CD8-positive, alpha-beta memory T cell (primary cell): ENCODE results near the gene MYO1D. TPM values are rescaled to one million over a fixed set of nuclear protein-coding genes. Genes with fewer than 3 reads are reported as not detected.
"Not testable (repeated sequence)": the region's sequence is repeated elsewhere in the genome, so short reads cannot be mapped to it uniquely, and the experiment has no call there.

Experiments
- CTCF ChIA-PET: fragments of 350-600 bp; sonication (Branson Sonifier 250); formaldehyde crosslinking; loops from one replicate; lab custom pipeline; 2021; ENCODE audit warnings: antibody characterized with exemption; lab: Charles Lee
- POLR2A ChIA-PET: fragments of 350-600 bp; sonication (Branson Sonifier 250); formaldehyde crosslinking; loops from one replicate; lab custom pipeline; 2021; ENCODE audit warnings: antibody characterized with exemption; lab: Charles Lee
- DNase-seq, 5 donors: peaks; one replicate each; pipeline versions ENCODE4 v3.0.0 to v3.0.0-alpha.2; 2020 to 2022; ENCODE audit warnings: mixed read lengths in 1 of 5
- H3K27ac ChIP-seq: one replicate; pipeline ENCODE4 v1.7.0; 2013; ENCODE audit warnings: low read depth, mild to moderate bottlenecking, low read length, moderate library complexity
- H3K27me3 ChIP-seq: 2 replicates; pipeline ENCODE4 v1.7.0; 2013; ENCODE audit warnings: low read length, mild to moderate bottlenecking; ENCODE audit not compliant: insufficient read depth, poor library complexity, severe bottlenecking
- H3K36me3 ChIP-seq: 2 replicates; pipeline ENCODE4 v1.7.0; 2013; ENCODE audit warnings: mild to moderate bottlenecking, low read length, moderate library complexity; ENCODE audit not compliant: insufficient read depth
- H3K4me1 ChIP-seq: 2 replicates; pipeline ENCODE4 v1.7.0; 2013; ENCODE audit warnings: mild to moderate bottlenecking, low read length, moderate library complexity; ENCODE audit not compliant: insufficient read depth
- H3K4me3 ChIP-seq: 2 replicates; pipeline ENCODE4 v1.7.0; 2013; ENCODE audit warnings: mild to moderate bottlenecking, low read length
- H3K9me3 ChIP-seq: 2 replicates; pipeline ENCODE4 v1.7.0; 2013; ENCODE audit warnings: mild to moderate bottlenecking, low read length
- H3K27ac Mint-ChIP-seq, 8 donors: one replicate each; pipeline ENCODE4 v1.8.0; 2020 to 2021; ENCODE audit warnings: mixed read lengths in 8 of 8, mild to moderate bottlenecking in 6 of 8, inconsistent platforms in 3 of 8, moderate library complexity in 3 of 8
- H3K27me3 Mint-ChIP-seq, 2 donors: one replicate each; pipeline ENCODE4 v1.8.0; 2020 to 2021; ENCODE audit warnings: mixed read lengths in 2 of 2, mild to moderate bottlenecking in 1 of 2, moderate library complexity in 1 of 2
- H3K36me3 Mint-ChIP-seq, 3 donors: one replicate each; pipeline ENCODE4 v1.8.0; 2020 to 2021; ENCODE audit warnings: mixed read lengths in 3 of 3, inconsistent platforms in 1 of 3, mild to moderate bottlenecking in 1 of 3
- H3K4me1 Mint-ChIP-seq, 3 donors: one replicate each; pipeline ENCODE4 v1.8.0; 2020 to 2021; ENCODE audit warnings: mixed read lengths in 3 of 3, inconsistent platforms in 1 of 3, mild to moderate bottlenecking in 1 of 3
- H3K4me3 Mint-ChIP-seq, 7 donors: one replicate each; pipeline ENCODE4 v1.8.0; 2020 to 2021; ENCODE audit warnings: mixed read lengths in 7 of 7, mild to moderate bottlenecking in 6 of 7, moderate library complexity in 4 of 7, inconsistent platforms in 2 of 7
- H3K9me3 Mint-ChIP-seq, 5 donors: one replicate each; pipeline ENCODE4 v1.8.0; 2020 to 2022; ENCODE audit warnings: mixed read lengths in 5 of 5, mild to moderate bottlenecking in 3 of 5, moderate library complexity in 2 of 5, inconsistent platforms in 1 of 5
- polyA plus RNA-seq: library from polyadenylated mRNA; unstranded; fragments of 300-500 nt; fragmentation: Illumina TruSeq; gene quantifications from one replicate; pipeline ENCODE4 v1.2.3, GENCODE V29; 2021
- total RNA-seq, 2 experiments: library from RNA; stranded (reverse); gene quantifications; one replicate each; pipeline ENCODE4 v1.2.3, GENCODE V29; 2021

The MYO1D gene
- total and polyA plus RNA-seq, 3 experiments from 2014 or later, result 9.0 to 15.8 (median 11.5) TPM

DNA sequence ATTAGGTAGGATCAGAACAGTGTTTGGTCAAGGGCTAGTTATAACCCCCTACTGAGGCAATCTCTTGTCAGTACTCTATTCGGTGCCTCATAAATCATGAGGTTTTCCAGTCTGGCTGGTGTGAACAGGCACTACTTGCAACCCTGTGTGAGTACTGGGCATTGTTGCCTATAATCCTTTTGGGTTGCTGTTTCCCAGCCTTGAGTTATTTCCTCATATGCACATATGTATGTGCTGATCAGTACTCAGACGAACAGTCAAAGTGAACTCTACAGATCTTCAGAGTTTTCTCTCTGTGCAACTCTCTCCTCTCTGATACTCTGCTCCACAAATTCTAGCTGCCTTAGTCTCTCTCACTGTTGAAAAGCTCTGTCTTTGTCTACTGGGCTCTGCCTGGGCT lies 225.8 kb downstream of the MYO1D start:
- Mint-ChIP-seq H3K27me3 (peaks cover 0 to 4% of the 10 kb centered on the region in 2 donors), H3K4me3 (no peak overlapping the region), H3K36me3 (peaks cover 25 to 49% (median 49%) of the 10 kb centered on the region in 3 donors), H3K27ac (no peak overlapping the region), H3K4me1 (no peaks in the 10 kb centered on the region), H3K9me3 (peaks cover 14 to 20% (median 15%) of the 10 kb centered on the region in 5 donors)
- H3K27me3 ChIP-seq, result no peaks in the 10 kb centered on the region
- POLR2A ChIA-PET, result no interaction called here
- DNase-seq, result no peak
- H3K4me1 ChIP-seq, result no peaks in the 10 kb centered on the region
- H3K9me3 ChIP-seq, result no peaks in the 10 kb centered on the region
- H3K27ac ChIP-seq, result no peak overlapping the region
- no peaks in the 10 kb centered on the region for H3K36me3 ChIP-seq
- H3K4me3 ChIP-seq, result no peak overlapping the region
- CTCF ChIA-PET, result interaction anchor here (2.4 kb wide), 1 partner anchor 8 kb away, joined by 6 read pairs; no protein-coding TSS in a partner anchor

DNA sequence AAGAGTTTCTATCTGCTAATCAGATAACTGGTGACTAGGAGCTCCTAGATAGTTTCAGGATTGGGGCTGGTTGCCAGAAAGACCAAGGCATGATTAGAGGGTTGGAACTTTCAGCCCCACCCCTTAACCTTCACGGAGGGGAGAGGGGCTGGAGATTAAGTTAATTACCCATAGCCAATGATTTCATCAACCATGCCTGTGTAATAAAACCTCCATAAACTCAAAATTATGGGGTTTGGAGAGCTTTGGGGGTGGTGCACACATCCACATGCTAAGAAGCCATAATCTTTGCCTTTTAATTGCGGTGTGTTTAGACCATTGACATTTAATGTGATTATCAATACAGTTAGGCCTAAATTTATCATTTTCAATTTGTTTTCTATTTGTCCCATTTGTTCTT lies 228.5 kb downstream of the MYO1D start:
- ChIA-PET CTCF (interaction anchor here (2.4 kb wide), 1 partner anchor 11 kb away, joined by 6 read pairs; no protein-coding TSS in a partner anchor), POLR2A (no interaction called here)
- no peaks in the 10 kb centered on the region for H3K36me3 ChIP-seq
- H3K9me3 ChIP-seq, result no peaks in the 10 kb centered on the region
- no peak for DNase-seq
- peaks cover 0 to 3% of the 10 kb centered on the region in 2 donors for H3K27me3 Mint-ChIP-seq
- no peak overlapping the region for H3K27ac ChIP-seq
- H3K4me3 ChIP-seq, result no peak overlapping the region
- peaks cover 14 to 20% (median 15%) of the 10 kb centered on the region in 5 donors for H3K9me3 Mint-ChIP-seq
- H3K4me1 ChIP-seq, result no peaks in the 10 kb centered on the region
- H3K27me3 ChIP-seq, result no peaks in the 10 kb centered on the region
- H3K4me1 Mint-ChIP-seq, result no peaks in the 10 kb centered on the region
- no peak overlapping the region for H3K4me3 Mint-ChIP-seq
- no peak overlapping the region for H3K27ac Mint-ChIP-seq
- peaks cover 25 to 32% (median 30%) of the 10 kb centered on the region in 3 donors for H3K36me3 Mint-ChIP-seq

DNA sequence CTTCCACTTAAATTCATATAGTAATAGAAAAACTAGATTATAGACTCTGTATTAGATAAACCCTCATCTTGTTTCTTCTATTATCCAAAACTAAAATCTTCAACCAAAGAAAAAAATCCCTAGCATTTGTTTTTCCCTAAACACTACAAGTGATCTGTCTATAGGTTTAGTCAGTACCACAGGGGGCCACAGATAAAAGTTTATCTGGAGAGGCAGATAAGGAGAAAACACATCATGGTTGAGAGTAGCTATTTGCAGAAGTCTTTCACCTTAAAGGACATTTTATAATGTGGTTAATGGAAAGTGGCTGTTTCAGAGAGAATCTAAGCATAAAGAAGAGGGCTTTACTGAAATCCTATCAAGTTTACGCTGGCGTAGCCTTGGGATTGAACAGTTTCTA lies 230.0 kb downstream of the MYO1D start:
- H3K27me3 Mint-ChIP-seq, result peaks cover 0 to 4% of the 10 kb centered on the region in 2 donors
- ChIA-PET POLR2A (no interaction called here), CTCF (interaction anchor here (0.6 kb wide), 1 partner anchor 88 kb away, joined by 3 read pairs; no protein-coding TSS in a partner anchor)
- no peaks in the 10 kb centered on the region for H3K9me3 ChIP-seq
- no peak overlapping the region for H3K27ac ChIP-seq
- no peaks in the 10 kb centered on the region for H3K27me3 ChIP-seq
- H3K27ac Mint-ChIP-seq, result no peak overlapping the region
- DNase-seq, result no peak
- no peaks in the 10 kb centered on the region for H3K4me1 Mint-ChIP-seq
- H3K36me3 ChIP-seq, result no peaks in the 10 kb centered on the region
- H3K4me3 ChIP-seq, result no peak overlapping the region
- peaks cover 22 to 27% (median 25%) of the 10 kb centered on the region in 3 donors for H3K36me3 Mint-ChIP-seq
- H3K9me3 Mint-ChIP-seq, result peaks cover 14 to 18% (median 17%) of the 10 kb centered on the region in 5 donors
- H3K4me1 ChIP-seq, result no peaks in the 10 kb centered on the region
- H3K4me3 Mint-ChIP-seq, result no peak overlapping the region

DNA sequence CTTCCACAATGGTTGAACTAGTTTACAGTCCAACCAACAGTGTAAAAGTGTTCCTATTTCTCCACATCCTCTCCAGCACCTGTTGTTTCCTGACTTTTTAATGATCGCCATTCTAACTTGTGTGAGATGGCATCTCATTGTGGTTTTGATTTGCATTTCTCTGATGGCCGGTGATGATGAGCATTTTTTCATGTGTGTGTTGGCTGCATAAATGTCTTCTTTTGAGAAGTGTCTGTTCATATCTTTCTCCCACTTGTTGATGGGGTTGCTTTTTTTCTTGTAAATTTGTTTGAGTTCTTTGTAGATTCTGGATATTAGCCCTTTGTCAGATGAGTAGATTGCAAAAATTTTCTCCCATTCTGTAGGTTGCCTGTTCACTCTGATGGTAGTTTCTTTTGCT lies 235.4 kb downstream of the MYO1D start:
- not testable (repeated sequence) for H3K27me3 ChIP-seq, H3K27me3 Mint-ChIP-seq

DNA sequence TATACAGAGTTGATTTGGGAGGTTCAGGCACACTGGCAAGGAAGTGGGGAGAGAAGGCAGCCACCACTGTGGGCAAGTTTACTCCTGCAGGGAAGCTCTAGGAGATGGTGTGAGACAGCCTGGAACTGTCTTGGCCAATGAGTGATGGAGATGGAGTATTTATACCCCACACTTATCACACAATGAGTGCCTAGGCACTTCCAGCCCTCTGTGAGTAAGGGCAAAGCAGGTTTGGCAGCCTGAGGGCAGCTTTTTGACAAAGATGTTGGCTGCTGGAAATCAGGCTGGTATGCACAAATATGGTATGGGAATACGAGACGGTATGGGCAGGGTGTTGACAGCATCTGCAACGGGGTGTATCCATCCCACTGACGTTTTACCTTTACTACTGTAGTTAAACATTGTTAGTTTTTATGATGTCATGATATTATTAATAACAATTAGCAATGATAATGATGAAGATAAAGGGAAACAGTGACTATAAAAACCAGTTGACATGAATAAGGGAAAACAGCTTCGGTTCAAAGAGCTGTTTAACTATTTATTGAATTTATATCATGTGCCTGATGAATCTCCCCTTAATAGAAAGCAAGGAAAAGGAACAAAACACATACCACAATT lies 240.2 kb downstream of the MYO1D start:
- H3K4me3 Mint-ChIP-seq, result no peak overlapping the region
- Histone ChIP-seq H3K27ac (no peak overlapping the region), H3K4me1 (no peaks in the 10 kb centered on the region), H3K4me3 (no peak overlapping the region), H3K27me3 (no peaks in the 10 kb centered on the region), H3K9me3 (no peaks in the 10 kb centered on the region), H3K36me3 (no peaks in the 10 kb centered on the region)
- POLR2A ChIA-PET, result no interaction called here
- H3K9me3 Mint-ChIP-seq, result peaks cover 0 to 3% (median 0%) of the 10 kb centered on the region in 5 donors
- H3K27me3 Mint-ChIP-seq, result no peaks in the 10 kb centered on the region
- no peak for DNase-seq
- CTCF ChIA-PET, result no interaction called here
- H3K4me1 Mint-ChIP-seq, result no peaks in the 10 kb centered on the region
- H3K27ac Mint-ChIP-seq, result peak overlapping the region in 1 of 8 donors; percentile 61
- peaks cover 0 to 5% (median 3%) of the 10 kb centered on the region in 3 donors for H3K36me3 Mint-ChIP-seq

More for the DNA sequence above, 235.4 kb downstream of the MYO1D start:
- H3K4me1 ChIP-seq, POLR2A ChIA-PET, H3K4me1 Mint-ChIP-seq, DNase-seq, H3K4me3 Mint-ChIP-seq, H3K27ac Mint-ChIP-seq, H3K36me3 ChIP-seq, CTCF ChIA-PET, H3K4me3 ChIP-seq, H3K9me3 ChIP-seq, H3K27ac ChIP-seq, H3K9me3 Mint-ChIP-seq: not testable (repeated sequence)
- peaks cover 1 to 11% (median 5%) of the 10 kb centered on the region in 3 donors for H3K36me3 Mint-ChIP-seq

DNA sequence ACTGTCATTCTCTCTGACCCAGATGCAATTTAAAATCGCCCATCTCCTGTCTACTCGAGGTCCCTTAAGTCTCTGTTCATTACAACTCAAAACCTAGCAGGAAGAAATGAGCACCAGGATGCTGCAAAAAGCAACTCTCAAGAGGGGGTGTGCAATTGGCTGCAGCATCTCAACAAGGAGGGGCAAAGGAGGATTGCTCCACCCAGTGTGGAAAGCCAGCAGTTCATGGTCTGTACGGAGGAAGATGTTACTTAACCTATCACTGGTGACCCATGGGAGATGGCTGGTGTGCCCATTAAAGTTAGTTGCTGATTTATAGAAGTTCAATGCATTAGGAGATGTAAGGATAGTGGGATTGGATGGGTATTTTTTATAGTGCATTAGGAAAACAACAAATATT lies 242.8 kb downstream of the MYO1D start:
- no peak overlapping the region for H3K27ac ChIP-seq
- POLR2A ChIA-PET, result no interaction called here
- Mint-ChIP-seq H3K4me1 (no peaks in the 10 kb centered on the region), H3K27ac (no peak overlapping the region), H3K36me3 (peaks cover 0 to 4% (median 0%) of the 10 kb centered on the region in 3 donors), H3K27me3 (no peaks in the 10 kb centered on the region), H3K4me3 (no peak overlapping the region), H3K9me3 (no peaks in the 10 kb centered on the region)
- DNase-seq, result no peak
- H3K9me3 ChIP-seq, result no peaks in the 10 kb centered on the region
- CTCF ChIA-PET, result no interaction called here
- H3K36me3 ChIP-seq, result no peaks in the 10 kb centered on the region
- H3K4me3 ChIP-seq, result no peak overlapping the region
- H3K4me1 ChIP-seq, result no peaks in the 10 kb centered on the region
- no peaks in the 10 kb centered on the region for H3K27me3 ChIP-seq

DNA sequence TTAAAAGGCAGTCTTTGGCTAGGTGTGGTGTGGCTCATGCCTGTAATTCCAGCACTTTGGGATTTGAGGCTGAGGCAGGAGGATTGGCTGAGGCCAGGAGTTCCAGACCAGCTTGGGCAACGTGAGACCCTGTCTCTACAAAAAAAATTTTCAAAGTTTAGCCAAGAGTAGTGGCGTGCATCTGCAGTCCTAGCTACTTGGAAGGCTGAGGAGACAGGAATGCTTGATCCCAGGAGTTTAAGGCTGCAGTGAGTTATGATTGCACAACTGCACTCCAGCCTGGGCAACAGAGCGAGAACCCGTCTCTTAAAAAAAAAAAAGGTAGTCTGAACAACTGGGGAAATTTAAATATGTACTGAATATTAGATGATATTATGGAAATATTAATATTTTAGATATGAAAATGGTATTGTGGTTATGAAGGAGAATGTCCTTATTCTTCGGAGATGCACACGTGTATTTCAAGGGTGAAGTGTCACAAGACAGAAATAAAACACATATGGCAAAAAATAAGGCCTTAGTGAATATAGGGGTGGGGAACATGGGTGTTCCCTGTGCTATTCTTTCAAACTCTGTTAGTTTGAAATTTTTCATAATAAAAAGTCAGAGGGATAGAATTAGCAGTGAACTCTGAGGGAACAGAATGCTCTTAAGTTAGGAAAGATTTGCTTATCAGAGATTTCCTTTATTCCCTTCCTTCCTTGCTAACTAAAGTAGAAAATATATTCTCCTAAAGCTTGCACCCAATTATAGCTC lies 245.4 kb downstream of the MYO1D start:
- Histone ChIP-seq H3K27ac (no peak overlapping the region), H3K27me3 (no peaks in the 10 kb centered on the region), H3K36me3 (no peaks in the 10 kb centered on the region), H3K9me3 (no peaks in the 10 kb centered on the region), H3K4me3 (no peak overlapping the region), H3K4me1 (no peaks in the 10 kb centered on the region)
- H3K27me3 Mint-ChIP-seq, result no peaks in the 10 kb centered on the region
- H3K4me3 Mint-ChIP-seq, result no peak overlapping the region
- H3K4me1 Mint-ChIP-seq, result no peaks in the 10 kb centered on the region
- CTCF ChIA-PET, result no interaction called here
- H3K36me3 Mint-ChIP-seq, result peaks cover 0 to 1% (median 0%) of the 10 kb centered on the region in 3 donors
- no peaks in the 10 kb centered on the region for H3K9me3 Mint-ChIP-seq
- no peak overlapping the region for H3K27ac Mint-ChIP-seq
- no peak for DNase-seq
- POLR2A ChIA-PET, result no interaction called here

DNA sequence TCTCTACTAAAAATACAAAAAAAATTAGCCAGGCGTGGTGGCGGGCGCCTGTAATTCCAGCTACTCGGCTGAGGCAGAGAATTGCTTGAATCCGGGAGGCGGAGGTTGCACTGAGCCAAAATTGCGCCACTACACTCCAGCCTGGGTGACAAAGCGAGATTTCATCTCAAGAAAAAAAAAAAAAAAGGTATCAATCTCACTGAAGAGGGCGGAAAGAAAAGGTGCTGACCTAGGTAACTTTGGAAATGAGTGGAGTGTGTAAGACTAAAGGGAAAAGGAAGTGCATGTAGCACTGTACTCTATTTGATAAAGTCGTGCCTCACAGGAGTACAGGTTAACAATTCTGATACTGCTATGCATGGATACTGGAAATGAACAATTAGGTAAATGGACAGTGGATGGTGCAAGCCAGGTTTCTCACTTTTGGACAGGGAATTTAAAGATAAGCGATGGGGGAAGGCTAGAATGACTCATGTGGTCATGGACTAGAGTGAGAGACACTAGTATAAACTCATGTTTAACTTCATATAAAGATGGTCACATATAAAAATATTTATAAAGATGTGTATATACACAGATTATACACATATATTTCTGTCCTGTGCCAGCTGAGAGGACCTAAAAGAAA lies 247.2 kb downstream of the MYO1D start:
- no peak overlapping the region for H3K4me3 Mint-ChIP-seq
- H3K36me3 Mint-ChIP-seq, result peaks cover 0 to 1% (median 0%) of the 10 kb centered on the region in 3 donors
- Histone ChIP-seq H3K9me3 (no peaks in the 10 kb centered on the region), H3K27ac (no peak overlapping the region), H3K4me1 (no peaks in the 10 kb centered on the region), H3K4me3 (no peak overlapping the region), H3K27me3 (no peaks in the 10 kb centered on the region), H3K36me3 (no peaks in the 10 kb centered on the region)
- POLR2A ChIA-PET, result no interaction called here
- no peaks in the 10 kb centered on the region for H3K27me3 Mint-ChIP-seq
- CTCF ChIA-PET, result no interaction called here
- H3K9me3 Mint-ChIP-seq, result no peaks in the 10 kb centered on the region
- DNase-seq, result no peak
- H3K4me1 Mint-ChIP-seq, result no peaks in the 10 kb centered on the region
- H3K27ac Mint-ChIP-seq, result no peak overlapping the region
